Testis (tissue), 2 donors: Measurements from ENCODE around the gene SOX1.

Experiments
- CTCF ChIP-seq, 3 experiments: fragments of 450-650 bp in 2 of 3; fragments of 200-600 bp in 1 of 3; sonication (generic) in 1 of 3; IDR thresholded peaks; one replicate each; pipeline ENCODE4 v1.5.1; 2016 to 2019; ENCODE audit warnings: antibody characterized with exemption in 3 of 3, mild to moderate bottlenecking in 2 of 3, moderate library complexity in 1 of 3
- POLR2A ChIP-seq: fragments of 450-650 bp; IDR thresholded peaks from one replicate; pipeline ENCODE4 v1.6.1; 2017; ENCODE audit warnings: antibody characterized with exemption, mild to moderate bottlenecking, moderate library complexity

DNA sequence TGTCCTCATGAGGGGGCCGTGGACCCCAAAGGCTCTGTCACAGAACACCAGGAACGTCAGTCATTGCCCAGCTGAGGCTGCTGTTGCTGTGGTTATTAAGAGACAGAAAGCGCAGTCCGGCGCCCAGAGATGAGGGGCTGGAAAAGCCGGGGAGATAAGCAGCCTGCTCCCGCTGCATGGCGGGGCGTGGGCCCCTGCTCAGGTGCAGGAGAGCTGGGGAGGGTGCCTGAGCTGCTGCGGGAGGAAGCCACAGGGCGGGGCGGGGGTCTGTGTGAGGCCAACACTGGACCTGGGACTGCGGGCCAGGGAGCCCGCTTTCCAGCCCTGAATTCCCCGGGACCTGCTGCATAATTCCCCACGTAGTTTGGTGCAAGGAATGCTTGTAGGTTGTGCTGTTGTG lies 11.3 kb downstream of the SOX1 start:
- no peak for TF ChIP-seq CTCF (IDR thresholded peaks at IDR 0.05)
- no peak for TF ChIP-seq POLR2A
